ENCODE measurements around the gene RNF128.

RNF128 gene, protein sequence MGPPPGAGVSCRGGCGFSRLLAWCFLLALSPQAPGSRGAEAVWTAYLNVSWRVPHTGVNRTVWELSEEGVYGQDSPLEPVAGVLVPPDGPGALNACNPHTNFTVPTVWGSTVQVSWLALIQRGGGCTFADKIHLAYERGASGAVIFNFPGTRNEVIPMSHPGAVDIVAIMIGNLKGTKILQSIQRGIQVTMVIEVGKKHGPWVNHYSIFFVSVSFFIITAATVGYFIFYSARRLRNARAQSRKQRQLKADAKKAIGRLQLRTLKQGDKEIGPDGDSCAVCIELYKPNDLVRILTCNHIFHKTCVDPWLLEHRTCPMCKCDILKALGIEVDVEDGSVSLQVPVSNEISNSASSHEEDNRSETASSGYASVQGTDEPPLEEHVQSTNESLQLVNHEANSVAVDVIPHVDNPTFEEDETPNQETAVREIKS

DNA sequence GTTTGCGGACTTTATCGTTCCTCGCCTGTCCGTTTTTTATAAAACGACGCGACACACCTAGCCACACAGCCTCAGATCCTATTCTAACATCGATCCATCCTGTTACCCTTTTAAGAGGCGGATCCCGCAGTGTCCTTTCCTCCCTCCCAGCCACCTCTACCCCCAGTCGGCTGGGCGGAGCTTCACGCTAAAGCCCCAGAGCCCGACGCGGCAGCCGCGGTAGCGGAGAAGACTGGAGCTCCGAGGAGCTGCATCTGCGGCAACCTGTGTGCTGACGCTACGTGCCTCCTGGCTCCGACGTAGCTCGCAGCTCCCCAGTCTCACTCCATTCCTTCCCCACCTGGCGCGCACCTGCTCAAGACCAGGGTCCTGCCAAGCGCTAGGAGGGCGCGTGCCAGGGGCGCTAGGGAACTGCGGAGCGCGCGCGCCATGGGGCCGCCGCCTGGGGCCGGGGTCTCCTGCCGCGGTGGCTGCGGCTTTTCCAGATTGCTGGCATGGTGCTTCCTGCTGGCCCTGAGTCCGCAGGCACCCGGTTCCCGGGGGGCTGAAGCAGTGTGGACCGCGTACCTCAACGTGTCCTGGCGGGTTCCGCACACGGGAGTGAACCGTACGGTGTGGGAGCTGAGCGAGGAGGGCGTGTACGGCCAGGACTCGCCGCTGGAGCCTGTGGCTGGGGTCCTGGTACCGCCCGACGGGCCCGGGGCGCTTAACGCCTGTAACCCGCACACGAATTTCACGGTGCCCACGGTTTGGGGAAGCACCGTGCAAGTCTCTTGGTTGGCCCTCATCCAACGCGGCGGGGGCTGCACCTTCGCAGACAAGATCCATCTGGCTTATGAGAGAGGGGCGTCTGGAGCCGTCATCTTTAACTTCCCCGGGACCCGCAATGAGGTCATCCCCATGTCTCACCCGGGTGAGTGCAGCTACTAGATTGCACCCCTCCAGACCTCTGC, at the start of gene RNF128:
Gene RNF128, plus strand, starts transcription at position 217 of the 953 bp plus-strand sequence. Its CDS starts 213 bp downstream, at position 430.
- H3K4me3 ChIP-seq (ENCODE audit: low read length), result peak within 1 kb of the TSS; percentile 52
- TF ChIP-seq, protein P1, sequence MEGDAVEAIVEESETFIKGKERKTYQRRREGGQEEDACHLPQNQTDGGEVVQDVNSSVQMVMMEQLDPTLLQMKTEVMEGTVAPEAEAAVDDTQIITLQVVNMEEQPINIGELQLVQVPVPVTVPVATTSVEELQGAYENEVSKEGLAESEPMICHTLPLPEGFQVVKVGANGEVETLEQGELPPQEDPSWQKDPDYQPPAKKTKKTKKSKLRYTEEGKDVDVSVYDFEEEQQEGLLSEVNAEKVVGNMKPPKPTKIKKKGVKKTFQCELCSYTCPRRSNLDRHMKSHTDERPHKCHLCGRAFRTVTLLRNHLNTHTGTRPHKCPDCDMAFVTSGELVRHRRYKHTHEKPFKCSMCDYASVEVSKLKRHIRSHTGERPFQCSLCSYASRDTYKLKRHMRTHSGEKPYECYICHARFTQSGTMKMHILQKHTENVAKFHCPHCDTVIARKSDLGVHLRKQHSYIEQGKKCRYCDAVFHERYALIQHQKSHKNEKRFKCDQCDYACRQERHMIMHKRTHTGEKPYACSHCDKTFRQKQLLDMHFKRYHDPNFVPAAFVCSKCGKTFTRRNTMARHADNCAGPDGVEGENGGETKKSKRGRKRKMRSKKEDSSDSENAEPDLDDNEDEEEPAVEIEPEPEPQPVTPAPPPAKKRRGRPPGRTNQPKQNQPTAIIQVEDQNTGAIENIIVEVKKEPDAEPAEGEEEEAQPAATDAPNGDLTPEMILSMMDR (conservative IDR thresholded peaks at IDR 0.05; ENCODE audit: low read depth, low read length), result no peak
- DNase-seq (ENCODE audit: low read depth), result no peak

DNA sequence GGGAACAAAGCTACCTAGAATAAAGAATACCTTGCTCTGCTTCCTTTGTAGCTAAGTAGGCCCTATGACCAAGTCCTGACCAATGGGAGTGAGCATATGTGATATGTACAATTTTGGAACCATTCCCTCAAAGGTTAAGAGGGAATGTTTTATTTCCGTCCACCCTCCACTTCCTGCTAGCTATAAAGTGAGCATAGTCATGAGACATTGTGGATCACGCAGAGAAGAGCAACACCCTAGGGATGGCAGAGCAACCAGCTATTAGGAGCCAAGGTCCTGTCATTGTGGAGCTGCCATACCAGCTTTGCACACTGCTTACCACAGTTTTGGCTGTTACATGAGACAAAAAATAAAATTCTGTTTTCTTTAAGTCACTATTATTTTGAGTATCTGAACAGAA, 45.8 kb upstream of the RNF128 start:
- TF ChIP-seq, protein P1 (conservative IDR thresholded peaks at IDR 0.05; ENCODE audit: low read depth, low read length), result no peak
- no peak overlapping the region for H3K4me3 ChIP-seq (ENCODE audit: low read length)
- DNase-seq (ENCODE audit: low read depth), result no peak

DNA sequence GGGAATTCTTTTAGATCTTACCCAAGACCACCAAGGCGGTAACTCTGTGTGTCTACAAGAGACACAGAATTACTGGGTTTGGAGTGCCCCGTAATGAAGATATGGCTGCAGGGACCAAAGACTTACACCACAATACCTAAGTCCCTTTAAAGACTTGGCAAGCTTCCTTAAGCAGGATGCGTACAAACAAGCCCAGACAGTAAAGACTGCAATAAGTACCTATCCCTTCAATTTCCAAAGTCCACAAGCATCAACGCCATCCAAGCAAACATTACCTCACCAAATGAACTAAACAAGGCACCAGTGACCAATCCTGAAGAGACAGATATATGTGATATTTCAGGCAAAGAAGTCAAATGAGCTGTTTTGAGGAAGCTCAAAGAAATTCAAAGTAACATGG, 42.3 kb upstream of the RNF128 start:
- no peak for DNase-seq (ENCODE audit: low read depth)
- TF ChIP-seq, protein P1 (conservative IDR thresholded peaks at IDR 0.05; ENCODE audit: low read depth, low read length), result no peak

DNA sequence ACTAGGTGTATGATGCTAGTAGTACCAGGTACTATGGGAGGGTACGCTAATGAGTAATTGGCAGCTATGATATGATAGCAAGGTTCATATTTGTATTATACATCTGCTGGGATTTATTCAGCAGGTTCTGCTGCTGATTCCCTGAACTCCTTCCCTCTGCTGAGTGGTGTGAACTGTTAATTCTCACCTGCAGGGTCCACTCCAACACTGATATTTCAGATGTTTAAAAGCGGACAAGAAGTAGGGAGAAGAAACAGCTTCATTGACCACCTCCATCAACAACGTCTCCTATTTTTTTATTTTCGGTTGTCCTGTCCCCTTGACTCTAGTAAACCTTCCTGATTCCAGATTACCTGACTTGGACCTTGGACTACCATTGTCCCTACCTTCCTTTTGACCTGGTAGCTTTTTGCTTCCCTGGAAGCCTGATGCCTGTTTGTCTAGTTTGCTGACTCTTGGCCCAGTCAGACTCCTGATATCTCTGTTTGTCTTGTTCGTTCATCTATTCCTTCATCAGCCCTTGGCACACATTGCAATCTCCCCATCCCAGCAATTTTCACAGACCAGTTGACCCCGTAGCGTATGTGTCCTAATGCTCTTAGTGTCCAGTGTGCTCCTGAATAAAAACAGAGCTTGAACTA, 34.0 kb upstream of the RNF128 start:
- TF ChIP-seq, protein P1 (conservative IDR thresholded peaks at IDR 0.05; ENCODE audit: low read depth, low read length), result no peak
- no peak for DNase-seq (ENCODE audit: low read depth)
- no peak overlapping the region for H3K4me3 ChIP-seq (ENCODE audit: low read length)

More for the DNA sequence above, 42.3 kb upstream of the RNF128 start:
- H3K4me3 ChIP-seq (ENCODE audit: low read length), result no peak overlapping the region

DNA sequence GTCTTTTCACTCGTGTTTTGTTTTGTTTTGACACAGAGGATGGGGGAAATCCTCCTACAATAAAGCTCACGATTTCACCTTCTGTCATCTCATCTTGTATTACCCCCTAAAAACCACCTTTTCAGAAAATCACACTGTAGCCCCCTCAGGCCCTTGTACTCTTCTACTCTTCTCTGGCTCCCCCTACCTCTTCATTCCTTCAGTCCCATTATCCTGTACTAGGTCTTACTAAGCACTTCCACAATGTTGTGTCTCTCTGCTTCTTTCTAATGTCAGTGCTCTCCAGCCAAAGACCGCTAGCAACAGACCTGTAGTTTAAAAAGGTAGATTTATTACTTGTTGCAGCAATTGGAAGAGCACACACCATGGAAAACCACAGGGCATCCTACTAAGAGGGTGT, 30.0 kb upstream of the RNF128 start:
- no peak for DNase-seq (ENCODE audit: low read depth)
- TF ChIP-seq, protein P1 (conservative IDR thresholded peaks at IDR 0.05; ENCODE audit: low read depth, low read length), result no peak
- H3K4me3 ChIP-seq (ENCODE audit: low read length), result no peak overlapping the region

DNA sequence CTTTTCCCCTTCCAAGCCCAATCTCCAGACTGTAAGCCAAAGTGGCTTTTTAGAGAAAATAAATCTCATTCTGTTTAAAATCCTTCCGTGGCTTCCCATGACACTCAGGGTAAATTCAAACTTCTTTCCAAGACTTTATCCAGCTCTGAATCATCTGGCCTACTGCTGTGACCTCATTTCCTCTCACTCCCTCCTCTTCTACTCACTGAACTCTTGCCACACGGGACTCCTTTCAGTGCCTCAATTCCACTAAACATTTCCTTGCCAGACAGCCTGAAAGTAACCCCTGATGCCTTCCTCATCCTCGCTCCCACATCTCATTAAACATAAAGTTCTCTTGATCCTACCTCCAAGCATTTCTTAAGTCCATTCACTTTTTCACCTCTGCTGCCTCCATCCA, 27.8 kb upstream of the RNF128 start:
- no peak overlapping the region for H3K4me3 ChIP-seq (ENCODE audit: low read length)
- TF ChIP-seq, protein P1 (conservative IDR thresholded peaks at IDR 0.05; ENCODE audit: low read depth, low read length), result no peak
- no peak for DNase-seq (ENCODE audit: low read depth)
